ENCODE measurements around the gene NEU1.
A peak's percentile ranks its signal among the peaks of the same experiment; 100 is the strongest.

NEU1 gene

DNA sequence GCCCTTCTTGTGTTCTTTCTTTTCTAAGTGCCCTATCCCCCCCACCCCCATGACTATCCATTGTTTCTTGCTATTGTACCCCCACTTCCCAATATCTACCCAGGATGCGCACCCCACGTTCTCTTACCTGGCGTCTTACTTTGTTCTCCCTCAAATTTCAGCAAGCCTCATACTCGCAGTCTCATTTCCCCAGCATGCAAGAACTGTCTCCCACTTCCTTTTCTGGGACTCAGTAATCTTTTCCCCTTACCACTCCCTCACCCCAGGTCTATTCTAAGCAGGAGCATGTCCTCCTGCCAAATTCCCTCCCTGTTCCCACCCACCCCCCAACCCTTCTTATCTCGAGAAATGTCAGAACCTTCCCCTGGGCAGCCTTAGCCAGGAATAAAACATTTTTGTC, 36.6 kb upstream of the NEU1 start:
- no peak overlapping the region for H3K4me3 ChIP-seq (ENCODE audit: low read length)
- DNase-seq (ENCODE audit: low read depth): no peak
- TF ChIP-seq, protein P1, sequence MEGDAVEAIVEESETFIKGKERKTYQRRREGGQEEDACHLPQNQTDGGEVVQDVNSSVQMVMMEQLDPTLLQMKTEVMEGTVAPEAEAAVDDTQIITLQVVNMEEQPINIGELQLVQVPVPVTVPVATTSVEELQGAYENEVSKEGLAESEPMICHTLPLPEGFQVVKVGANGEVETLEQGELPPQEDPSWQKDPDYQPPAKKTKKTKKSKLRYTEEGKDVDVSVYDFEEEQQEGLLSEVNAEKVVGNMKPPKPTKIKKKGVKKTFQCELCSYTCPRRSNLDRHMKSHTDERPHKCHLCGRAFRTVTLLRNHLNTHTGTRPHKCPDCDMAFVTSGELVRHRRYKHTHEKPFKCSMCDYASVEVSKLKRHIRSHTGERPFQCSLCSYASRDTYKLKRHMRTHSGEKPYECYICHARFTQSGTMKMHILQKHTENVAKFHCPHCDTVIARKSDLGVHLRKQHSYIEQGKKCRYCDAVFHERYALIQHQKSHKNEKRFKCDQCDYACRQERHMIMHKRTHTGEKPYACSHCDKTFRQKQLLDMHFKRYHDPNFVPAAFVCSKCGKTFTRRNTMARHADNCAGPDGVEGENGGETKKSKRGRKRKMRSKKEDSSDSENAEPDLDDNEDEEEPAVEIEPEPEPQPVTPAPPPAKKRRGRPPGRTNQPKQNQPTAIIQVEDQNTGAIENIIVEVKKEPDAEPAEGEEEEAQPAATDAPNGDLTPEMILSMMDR (conservative IDR thresholded peaks at IDR 0.05; ENCODE audit: low read depth, low read length): no peak

DNA sequence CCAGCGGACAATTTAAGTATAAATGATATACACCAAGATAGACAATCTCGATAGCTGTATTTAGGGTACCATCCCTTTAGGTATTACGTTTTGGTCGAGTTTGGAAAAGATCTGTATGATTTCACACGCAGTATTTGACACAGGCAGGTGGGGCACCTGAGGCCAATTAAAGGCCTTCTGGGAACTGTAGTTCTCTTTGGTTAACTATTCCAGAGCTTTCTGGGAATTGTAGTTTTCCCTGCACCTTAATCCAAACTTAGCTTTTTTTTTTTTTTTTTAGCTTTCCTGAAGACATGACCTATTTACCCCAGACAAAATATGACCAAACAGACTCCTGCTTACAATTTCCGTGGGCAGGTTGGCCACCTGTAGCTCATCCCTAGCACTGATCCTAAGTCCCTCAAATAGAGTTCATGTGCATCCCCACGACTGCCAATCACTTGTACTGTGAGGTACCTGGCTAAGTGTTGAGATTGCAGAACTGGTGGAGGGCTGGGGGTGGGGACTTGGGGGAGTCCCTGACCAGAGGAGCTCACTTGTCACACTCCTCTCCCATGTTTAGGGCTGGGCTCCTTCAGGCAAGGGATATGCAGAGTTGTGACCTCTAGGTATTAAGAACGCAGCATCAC, 35.9 kb upstream of the NEU1 start:
- H3K4me3 ChIP-seq (ENCODE audit: low read length): peak overlapping the region; percentile 78
- DNase-seq (ENCODE audit: low read depth): no peak
- TF ChIP-seq, protein P1 (conservative IDR thresholded peaks at IDR 0.05; ENCODE audit: low read depth, low read length): peak; percentile 21

DNA sequence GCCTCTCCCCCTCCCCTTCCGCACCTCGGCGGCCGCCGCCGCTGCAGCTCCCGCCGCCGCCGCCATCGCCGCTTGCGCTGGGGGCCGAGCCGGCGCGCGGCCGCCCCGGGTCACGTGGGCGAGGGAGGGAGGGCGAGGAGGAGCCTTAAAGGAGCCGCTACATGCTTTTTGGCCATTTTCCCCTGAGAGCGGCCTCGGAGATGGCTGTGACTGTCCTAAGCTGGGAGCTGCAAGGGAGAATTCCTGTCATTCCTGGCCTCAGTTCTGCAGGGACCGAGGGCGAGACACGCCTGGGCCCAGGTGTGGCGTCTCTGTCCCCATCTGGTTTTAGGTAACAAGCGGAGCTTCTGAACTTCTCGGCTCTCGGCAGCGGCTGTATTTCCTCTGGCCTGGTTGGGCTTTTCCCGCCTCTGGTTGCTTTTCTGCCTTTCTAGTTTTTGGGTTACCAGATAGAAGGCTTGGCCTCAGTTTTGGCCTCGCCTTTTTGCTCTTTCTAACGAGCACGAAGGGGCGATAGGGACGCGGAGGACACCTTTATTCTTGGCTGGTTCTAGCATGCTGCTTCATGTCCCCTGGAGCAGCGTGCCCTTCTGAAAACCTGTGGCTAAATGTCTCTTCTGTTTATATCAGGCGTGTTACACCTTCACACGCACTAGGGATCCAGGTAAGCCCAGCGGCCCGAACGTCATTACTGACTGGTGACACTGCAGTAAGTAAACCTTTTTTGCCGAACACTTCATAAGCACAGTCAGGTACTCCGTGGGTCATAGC, 35.2 kb upstream of the NEU1 start, which contains the start of gene EHMT2:
Gene EHMT2, minus strand, starts transcription at position 87 of the 771 bp plus-strand sequence. Its CDS starts 21 bp downstream, at position 66.
- TF ChIP-seq, protein P1 (conservative IDR thresholded peaks at IDR 0.05; ENCODE audit: low read depth, low read length): no peak
- H3K4me3 ChIP-seq (ENCODE audit: low read length): peak within 1 kb of the TSS; percentile 78
- no peak for DNase-seq (ENCODE audit: low read depth)

DNA sequence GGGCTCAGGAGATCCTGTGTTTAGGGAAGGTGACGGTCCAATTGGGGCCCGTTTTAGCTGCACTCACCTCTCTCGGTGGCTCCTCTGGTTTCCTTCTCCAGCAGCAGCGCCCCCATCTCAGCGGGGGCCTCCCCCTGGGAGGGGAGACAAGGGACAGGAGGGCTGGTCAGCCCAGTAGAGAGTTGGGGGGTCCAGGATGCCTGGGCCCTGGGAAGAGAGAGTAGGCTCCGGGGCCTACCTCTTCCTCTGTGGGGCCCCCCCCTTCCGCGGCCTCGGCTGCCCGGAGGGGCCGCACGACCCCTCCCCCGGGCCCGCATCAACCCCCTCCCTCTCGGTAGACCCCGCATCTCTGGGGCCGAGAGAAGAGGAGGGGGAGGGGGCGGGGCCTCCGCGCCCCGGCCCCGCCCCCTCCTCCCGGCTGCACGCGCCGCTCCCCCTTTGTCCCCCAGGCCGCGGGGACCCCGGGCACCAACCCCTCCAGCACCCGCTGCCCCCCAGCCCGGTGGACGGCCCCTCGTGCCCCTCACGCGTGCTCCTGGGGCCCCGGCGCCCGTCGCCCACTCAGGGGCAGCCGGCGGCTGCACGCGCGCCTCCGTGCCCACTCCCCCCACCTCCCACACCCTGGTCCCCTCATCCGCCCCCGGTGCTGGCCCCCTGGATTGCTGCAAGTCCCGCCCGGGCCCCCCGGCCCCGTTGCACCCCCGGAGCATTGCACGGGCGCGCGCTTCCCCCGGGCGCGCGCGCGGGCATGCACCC, 34.4 kb upstream of the NEU1 start:
- no peak for DNase-seq (ENCODE audit: low read depth)
- TF ChIP-seq, protein P1 (conservative IDR thresholded peaks at IDR 0.05; ENCODE audit: low read depth, low read length): no peak
- peak overlapping the region; percentile 78 for H3K4me3 ChIP-seq (ENCODE audit: low read length)

DNA sequence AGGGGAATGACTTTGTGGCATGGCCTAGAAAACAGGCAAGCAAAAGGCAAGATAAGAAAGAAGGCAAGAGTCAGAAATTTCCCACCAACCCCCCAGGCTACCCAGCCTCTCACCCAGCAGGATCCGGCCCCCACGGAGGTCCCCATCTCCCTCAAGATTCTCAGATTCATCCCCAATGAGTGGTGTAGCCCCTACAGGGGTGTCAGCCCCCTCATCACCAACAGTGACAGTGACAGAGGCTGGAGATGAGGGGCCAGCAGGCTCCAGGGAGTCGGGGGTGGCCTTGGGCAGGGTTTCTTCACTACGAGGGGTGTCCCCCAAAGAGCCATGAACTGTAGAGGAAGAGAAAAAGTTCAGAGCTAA, 33.9 kb upstream of the NEU1 start:
- no peak for DNase-seq (ENCODE audit: low read depth)
- H3K4me3 ChIP-seq (ENCODE audit: low read length): peak overlapping the region; percentile 78
- TF ChIP-seq, protein P1 (conservative IDR thresholded peaks at IDR 0.05; ENCODE audit: low read depth, low read length): no peak

DNA sequence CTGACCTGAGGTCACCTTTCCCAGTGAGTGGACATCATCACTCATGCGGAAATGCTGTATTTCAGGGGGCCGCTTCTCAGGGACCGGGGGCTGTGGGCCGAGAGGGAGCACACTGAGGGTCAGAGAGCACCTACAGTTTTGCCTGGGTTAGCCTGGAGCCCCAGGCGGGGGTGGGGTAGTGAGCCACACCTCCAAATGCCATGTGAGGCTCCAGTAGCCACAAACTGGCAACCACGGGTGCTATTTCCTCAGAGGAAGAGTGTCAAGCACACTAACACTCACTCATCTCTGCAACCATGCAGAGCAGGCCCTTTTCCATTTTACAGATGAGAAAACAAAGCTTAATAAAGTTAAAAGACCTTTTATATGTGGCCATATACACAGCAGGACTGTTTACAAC, 30.2 kb upstream of the NEU1 start:
- no peak overlapping the region for H3K4me3 ChIP-seq (ENCODE audit: low read length)
- DNase-seq (ENCODE audit: low read depth): no peak
- TF ChIP-seq, protein P1 (conservative IDR thresholded peaks at IDR 0.05; ENCODE audit: low read depth, low read length): no peak
